Gastrocnemius medialis (tissue), 4 donors: Measurements from ENCODE around the gene TAS2R46.

Experiments
- POLR2A ChIP-seq, 2 donors: fragments of 450-650 bp; IDR thresholded peaks; one replicate each; pipeline ENCODE4 v1.6.1; 2017; ENCODE audit warnings: antibody characterized with exemption in 2 of 2, mild to moderate bottlenecking in 2 of 2, moderate library complexity in 2 of 2
- TF ChIP-seq, protein P1 (sequence below), 5 experiments: fragments of 450-650 bp in 3 of 5; fragments of 200-600 bp in 2 of 5; sonication (generic) in 2 of 5; IDR thresholded peaks in 4 of 5; conservative IDR thresholded peaks in 1 of 5; 1 replicate in 4 of 5; 2 replicates in 1 of 5; pipeline ENCODE4 v1.5.1; 2016 to 2019; ENCODE audit warnings: antibody characterized with exemption in 5 of 5, mild to moderate bottlenecking in 3 of 5, moderate library complexity in 3 of 5

- no peak for TF ChIP-seq POLR2A (IDR thresholded peaks at IDR 0.05)
- TF ChIP-seq, protein P1, sequence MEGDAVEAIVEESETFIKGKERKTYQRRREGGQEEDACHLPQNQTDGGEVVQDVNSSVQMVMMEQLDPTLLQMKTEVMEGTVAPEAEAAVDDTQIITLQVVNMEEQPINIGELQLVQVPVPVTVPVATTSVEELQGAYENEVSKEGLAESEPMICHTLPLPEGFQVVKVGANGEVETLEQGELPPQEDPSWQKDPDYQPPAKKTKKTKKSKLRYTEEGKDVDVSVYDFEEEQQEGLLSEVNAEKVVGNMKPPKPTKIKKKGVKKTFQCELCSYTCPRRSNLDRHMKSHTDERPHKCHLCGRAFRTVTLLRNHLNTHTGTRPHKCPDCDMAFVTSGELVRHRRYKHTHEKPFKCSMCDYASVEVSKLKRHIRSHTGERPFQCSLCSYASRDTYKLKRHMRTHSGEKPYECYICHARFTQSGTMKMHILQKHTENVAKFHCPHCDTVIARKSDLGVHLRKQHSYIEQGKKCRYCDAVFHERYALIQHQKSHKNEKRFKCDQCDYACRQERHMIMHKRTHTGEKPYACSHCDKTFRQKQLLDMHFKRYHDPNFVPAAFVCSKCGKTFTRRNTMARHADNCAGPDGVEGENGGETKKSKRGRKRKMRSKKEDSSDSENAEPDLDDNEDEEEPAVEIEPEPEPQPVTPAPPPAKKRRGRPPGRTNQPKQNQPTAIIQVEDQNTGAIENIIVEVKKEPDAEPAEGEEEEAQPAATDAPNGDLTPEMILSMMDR (IDR thresholded peaks at IDR 0.05 in 4 of 5, conservative IDR thresholded peaks at IDR 0.05 in 1 of 5): no peak
Observed at GRCh38 chr12:11040162-11040561, 21.9 kb downstream of the TAS2R46 start.
